ENCODE measurements around the gene NVL.
"Not testable (repeated sequence)": the region's sequence is repeated elsewhere in the genome, so short reads cannot be mapped to it uniquely, and the experiment has no call there.

The NVL gene

GRCh38 chr1:224329842-224330753 is at the start of gene NVL:
Gene NVL, minus strand, starts transcription at chr1:224330172. Its CDS starts 45 bp downstream, at chr1:224330127.
- DNase-seq = peak; percentile 81

GRCh38 chr1:224378855-224379631 is 49.1 kb upstream of the NVL start:
- DNase-seq = no peak

- DNase-seq = no peak
Measured at GRCh38 chr1:224377676-224378006, 47.7 kb upstream of the NVL start.

DNA sequence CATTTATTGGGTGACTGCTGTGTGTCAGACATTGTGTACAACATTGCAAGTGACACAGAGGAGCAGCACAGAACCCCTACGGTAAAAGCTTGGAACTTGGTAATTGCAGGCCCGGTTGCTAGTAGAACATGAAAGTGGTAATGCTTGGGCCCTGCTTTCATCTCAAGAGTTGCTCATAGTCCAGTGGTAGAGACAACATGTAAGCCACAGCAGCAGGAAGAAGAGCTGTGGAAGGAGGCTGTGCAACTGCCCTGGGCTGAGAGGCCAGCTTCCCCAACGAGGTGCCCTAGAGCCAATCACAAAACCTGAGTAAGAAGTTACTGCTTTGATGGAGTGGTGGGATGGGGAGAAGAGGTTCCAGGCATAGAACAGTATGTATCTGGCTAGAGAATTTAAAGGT is 45.1 kb upstream of the NVL start:
- no peak for DNase-seq

DNA sequence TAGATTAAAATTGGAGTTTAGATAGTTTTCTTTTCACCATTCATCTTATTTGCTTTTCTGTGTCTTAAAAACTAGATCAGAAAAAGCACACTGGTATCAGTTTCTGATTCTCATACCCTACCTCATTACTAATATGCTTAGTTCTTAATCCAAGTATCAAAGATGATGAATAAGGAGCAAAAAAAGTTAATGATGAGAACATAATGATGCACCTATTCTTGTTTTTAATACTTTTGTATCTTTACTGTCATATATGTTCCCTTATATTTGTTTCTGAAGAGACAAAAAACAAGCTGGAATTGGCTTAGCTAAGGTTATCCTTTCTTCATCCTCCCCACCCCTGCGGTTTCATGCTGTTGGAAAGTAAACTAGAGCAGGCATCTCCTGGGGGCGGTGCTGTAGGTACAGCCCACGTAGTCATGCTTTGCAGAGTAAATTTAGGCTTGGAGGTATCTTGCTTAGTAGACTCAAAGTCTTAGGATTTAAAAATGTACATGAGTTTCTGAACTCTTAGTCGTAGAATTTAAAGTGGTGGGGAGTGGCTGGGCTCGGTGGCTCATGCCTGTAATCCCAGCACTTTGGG is 43.1 kb upstream of the NVL start:
- DNase-seq = no peak

- no peak for DNase-seq
Measured at GRCh38 chr1:224368409-224368808, 38.4 kb upstream of the NVL start.

DNA sequence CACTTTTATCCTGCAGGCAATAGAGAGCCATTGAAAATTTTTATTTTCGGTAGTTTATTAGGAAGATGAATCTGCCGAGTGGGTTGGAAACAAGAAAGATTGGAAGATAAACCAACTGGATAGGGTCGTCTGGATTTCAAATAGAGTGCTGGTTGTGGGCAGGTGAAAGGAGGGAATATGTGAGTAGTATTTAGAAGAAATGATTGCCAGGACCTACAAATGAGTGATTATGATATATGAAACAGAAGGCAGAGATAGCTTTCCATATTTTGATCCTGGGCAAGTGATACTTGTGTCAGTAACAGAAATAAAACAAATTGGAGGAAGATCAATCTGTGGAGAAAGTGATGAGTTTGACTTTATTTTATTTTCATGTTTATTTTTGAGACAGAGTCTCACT is 29.2 kb upstream of the NVL start:
- DNase-seq = no peak

- no peak for DNase-seq
Measured at GRCh38 chr1:224358237-224358636, 28.3 kb upstream of the NVL start.

DNA sequence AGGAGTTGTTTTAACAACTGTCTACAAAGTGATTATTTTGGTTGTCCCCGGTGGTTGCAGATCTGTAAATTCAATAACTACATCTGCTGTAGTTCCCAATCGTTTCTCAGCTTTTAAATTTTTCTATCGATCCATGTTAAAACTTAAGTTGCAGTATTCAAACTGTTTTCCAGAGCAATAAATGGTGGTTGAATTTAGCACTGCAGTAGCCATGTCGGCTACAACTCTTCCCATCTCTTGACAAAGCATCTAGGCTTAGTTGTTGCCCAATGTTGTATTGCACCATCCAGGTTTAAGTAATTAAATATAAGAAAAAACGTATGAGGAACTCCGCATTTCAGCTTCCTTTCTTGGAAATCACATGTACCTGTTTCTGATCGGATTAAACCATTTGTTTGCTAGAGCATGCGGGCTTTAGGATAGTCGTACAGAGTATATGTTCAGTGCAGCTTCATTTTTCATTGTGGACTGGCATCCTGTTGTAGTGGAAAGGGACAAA is 27.7 kb upstream of the NVL start:
- no peak for DNase-seq

DNA sequence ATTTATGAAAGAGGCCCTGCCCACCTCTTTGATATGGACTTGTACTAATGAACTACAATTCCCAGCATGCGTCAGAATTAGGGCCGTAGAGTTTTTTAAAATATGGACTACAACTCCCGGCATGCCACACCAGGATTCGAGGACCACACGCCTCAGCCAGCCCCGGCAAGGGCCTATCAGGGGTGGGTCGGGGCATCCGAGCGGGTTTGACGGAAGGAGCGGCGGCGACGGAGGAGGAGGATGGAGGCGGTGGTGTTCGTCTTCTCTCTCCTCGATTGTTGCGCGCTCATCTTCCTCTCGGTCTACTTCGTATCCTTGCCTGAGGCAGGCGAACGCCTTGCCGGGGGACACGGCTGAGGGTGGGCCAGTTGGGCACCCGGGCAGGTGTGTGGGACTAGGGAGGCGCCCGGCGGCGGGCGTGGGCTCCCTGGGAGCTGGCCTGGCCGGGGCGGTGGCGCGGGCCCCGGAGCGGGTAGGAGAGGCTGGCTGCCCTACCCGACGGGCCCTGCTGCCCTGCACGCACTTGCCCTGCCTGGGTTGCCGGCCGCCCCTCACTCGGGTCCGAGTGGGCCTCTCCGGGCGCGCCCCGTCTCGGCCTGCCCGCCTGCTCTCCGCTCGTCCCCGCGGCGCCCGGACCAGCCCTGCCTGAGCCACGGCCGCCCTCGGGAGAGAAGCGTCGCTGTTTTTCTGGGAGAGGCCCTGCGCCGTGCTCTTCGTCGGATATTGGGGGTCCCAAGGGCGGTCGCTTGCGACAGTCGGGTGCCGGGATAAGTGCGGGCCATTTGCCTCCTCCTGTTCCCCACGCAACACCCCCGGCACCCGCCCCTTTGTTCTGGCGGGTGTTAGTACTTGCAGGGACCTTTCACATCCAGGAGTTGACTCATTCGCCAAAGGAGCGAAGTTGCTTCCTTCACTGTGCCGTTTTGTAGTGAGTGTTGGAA is 27.0 kb upstream of the NVL start, which contains the start of gene CNIH4:
CNIH4 (plus strand) TSS at position 195 of the 941 bp plus-strand sequence; CDS start at position 241, 46 bp downstream.
- peak; percentile 88 for DNase-seq

GRCh38 chr1:224353975-224354925 is 24.3 kb upstream of the NVL start:
- DNase-seq = no peak

GRCh38 chr1:224352436-224353085 is 22.6 kb upstream of the NVL start:
- DNase-seq = not testable (repeated sequence)

GRCh38 chr1:224349716-224350115 is 19.7 kb upstream of the NVL start:
- DNase-seq = not testable (repeated sequence)

DNA sequence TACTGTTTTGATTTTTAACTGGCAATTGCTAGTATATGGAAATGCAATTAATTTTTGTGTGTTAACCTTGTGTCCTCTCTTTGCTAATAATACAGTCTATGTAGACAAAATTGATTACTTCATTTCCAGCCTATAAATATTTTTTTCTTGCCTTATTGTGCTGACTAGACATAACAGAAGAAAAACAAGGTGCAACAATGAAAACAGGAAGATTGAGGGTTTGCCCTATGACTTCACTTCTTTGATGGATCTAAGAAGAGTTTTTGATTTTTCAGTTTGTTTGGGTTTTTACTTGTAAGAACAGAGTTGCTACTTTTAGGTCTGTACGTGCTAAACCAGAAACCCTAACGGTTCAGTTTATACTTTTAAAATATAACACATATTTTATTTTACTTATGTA is 18.2 kb upstream of the NVL start:
- DNase-seq = no peak

DNA sequence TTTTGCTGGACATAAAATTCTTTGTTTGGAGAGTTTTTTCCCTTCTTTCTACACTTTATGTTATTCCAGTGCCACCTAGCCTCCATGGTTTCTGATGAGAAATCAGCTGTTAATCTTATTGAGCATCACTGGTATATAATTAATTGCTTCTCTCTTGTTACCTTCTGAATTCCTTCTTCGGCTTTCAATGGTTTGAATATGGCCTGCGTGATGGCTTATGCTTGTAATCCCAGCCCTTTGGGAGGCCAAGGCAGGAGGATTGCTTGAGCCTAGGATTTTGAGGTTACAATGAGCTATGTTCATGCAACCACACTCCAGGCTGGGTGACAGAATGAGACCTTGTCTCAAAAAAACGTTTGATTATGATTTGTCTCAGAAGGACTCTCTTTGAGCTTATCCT is 13.7 kb upstream of the NVL start:
- no peak for DNase-seq

GRCh38 chr1:224340453-224341384 is 10.7 kb upstream of the NVL start:
- not testable (repeated sequence) for DNase-seq

DNA sequence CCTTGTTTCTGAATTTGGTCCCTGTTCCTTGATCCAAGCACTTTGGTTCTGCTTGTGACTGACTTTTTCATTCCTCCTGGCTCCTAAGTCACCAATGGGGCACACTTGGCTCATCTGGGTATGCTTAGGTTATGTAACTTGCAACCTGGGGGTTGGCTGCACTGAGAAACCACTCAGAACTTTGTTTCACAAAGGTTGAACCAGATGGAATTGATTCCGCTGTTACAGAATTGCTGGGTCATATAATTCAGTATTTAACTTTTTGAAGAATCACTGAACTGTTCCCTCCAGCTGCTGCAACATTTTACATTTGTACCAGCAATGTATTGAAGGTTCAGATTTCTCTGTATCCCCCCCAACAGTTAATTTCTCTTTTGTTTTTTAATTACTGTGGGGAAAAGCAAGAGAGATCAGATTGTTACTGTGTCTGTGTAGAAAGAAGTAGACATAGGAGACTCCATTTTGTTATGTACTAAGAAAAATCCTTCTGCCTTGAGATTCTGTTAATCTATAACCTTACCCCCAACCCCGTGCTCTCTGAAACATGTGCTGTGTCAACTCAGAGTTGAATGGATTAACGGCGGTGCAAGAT is 9.6 kb upstream of the NVL start:
- DNase-seq = no peak

GRCh38 chr1:224338150-224338838 is 8.3 kb upstream of the NVL start:
- DNase-seq = no peak

All from NCI-H2107 (cell line).